ENCODE results near the gene SSUH2.

The SSUH2 gene

DNA sequence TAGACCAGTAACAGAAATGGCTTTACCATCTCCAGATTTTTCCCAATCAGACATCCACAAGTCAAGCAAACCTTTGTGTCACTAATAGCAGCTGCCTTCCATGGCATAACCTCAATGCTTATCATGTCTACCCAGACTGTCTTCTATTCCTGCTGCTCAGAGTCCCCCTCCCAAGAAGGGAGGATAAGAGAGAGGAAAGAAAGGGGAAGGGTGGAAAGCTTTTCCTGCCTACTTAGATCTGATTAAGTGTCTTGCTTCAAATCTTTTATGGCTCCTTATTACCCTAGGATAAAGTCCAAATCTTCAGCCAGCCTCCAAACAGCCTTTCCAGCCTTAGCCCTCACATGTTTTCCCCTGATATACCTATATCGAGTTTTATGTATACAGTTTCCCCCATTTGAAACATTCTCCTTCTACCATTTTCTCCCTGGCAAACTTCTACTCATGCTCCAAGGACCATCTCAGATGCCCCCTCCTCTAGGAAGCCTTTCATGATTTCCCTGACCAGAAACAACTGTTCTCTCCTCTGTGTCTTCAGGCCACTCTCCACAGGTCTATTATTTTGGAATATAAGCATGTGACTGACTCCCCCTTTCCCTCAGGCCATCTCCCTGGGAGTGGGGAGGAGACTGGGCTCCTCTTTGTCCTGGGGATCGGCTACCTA is 7.9 kb upstream of the SSUH2 start:
- no peaks in the 10 kb centered on the region for H3K4me1 Mint-ChIP-seq
- H3K4me3 Mint-ChIP-seq = no peak overlapping the region
- H3K9me3 Mint-ChIP-seq = peaks cover 5% of the 10 kb centered on the region
- no peak overlapping the region for H3K27ac Mint-ChIP-seq
- DNase-seq (ENCODE audit: low spot score in 2 of 2) (no peak), ATAC-seq (ENCODE audit: low read depth) (no peak)
- H3K27me3 Mint-ChIP-seq = peaks cover 31% of the 10 kb centered on the region
- peaks cover 3% of the 10 kb centered on the region for H3K36me3 Mint-ChIP-seq

DNA sequence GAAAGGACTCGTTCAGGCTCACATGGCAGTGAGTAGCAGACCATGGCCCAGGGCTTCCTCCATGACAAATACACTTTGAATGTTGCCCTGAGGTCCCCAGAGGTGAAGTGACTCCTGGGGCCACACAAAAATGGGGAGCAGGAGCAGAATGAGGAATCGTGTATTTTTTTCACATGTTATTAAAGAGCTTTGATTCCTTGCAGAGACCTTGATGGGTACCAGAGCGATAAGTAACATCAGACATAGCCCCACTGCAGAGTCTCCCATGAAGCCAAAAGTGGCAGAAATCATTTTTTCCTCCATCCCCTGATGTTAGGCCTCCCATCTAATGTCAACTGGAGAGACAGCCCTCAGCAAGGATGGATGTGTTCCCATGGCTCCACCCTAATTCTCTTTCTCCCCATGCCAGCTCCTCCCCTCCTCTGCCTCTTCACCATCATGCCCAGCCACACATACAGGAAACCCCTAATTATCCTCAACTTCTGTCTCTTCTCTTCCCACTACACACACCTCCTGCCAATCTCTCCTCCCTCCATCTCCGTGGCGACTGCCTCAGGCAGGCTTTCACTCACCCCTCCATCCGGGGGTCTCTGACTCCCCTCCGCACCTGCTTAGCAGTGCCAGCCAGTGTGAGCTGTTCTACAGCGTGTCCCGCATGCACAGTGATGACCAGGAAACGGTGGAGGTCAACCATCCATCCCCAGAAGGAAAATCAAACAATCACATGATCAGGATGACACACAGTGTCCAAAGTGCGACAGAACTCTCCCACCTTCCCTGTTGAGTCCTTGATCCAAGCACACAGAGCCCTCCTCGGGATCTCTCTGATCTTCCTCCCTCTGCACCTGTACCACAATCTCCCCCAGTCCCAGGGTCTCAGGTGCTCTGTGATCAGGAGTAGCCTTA is 7.1 kb upstream of the SSUH2 start:
- Mint-ChIP-seq H3K4me3 (no peak overlapping the region), H3K36me3 (peaks cover 3% of the 10 kb centered on the region), H3K4me1 (no peaks in the 10 kb centered on the region), H3K9me3 (peaks cover 5% of the 10 kb centered on the region), H3K27ac (no peak overlapping the region), H3K27me3 (peaks cover 26% of the 10 kb centered on the region)
- ATAC-seq (ENCODE audit: low read depth) (no peak), DNase-seq (ENCODE audit: low spot score in 2 of 2) (no peak)

DNA sequence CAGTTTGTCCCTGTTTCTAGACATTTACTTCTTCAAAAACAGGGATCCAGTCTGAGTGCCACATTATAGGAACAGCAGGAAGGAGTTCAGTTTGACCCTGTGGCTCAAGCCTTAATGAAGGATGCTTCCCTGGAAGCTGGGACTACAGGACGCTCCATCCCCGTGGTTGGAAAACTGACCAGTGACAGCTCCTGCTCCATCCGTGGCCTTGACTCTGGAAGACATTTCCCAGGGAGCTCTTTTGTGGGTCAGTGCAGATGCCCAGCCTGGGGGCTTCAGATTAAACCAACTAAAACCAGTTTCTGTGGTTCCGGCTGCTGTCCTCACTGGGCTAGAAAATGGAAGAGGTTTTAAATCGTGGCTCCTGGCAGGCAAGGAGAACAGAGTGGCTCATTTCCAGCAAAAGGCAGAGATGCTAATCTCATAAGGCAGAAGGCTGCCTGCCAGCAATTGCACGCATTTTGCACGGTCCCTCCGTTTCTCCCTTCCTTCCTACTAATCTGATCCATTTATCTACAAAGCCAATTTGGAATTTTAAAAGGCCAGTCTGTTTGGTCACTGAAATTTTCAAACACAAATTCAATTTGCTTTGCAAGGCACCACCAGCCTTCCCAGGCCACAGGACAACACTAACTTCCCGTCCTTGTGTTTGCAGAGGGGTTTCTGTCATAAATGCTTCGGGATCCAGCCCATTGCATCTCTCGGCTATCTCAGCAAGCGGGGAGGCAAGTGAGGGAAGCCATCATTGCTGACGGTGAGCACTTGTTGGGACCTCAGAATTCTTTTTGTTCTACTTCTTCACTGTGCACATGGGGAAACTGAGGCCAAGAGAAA is 6.2 kb upstream of the SSUH2 start:
- peaks cover 26% of the 10 kb centered on the region for H3K27me3 Mint-ChIP-seq
- no peak overlapping the region for H3K27ac Mint-ChIP-seq
- peaks cover 3% of the 10 kb centered on the region for H3K36me3 Mint-ChIP-seq
- H3K4me1 Mint-ChIP-seq = no peaks in the 10 kb centered on the region
- peaks cover 5% of the 10 kb centered on the region for H3K9me3 Mint-ChIP-seq
- H3K4me3 Mint-ChIP-seq = no peak overlapping the region
- ATAC-seq (ENCODE audit: low read depth) = no peak
- no peak for DNase-seq (ENCODE audit: low spot score in 2 of 2)

DNA sequence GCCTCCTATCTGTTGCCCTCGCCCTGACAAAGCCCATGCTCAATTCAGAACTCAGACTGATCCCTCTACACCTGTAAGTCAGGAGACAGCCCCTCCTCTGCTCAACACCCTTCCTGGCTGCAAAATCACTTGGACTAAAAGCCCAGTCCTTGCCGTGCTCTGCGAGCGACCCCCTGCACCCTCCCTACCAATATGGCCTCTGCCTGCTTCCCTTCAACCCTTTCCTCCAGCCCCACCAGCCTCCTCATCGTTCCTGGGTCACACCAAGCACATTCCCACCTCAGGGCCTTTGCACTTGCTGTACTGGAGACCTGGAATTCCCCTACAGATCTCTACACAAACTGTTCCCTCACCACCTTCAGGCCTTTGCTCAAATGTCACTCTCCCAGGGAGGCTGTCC is 5.2 kb upstream of the SSUH2 start:
- peaks cover 3% of the 10 kb centered on the region for H3K9me3 Mint-ChIP-seq
- ATAC-seq (ENCODE audit: low read depth) (no peak), DNase-seq (ENCODE audit: low spot score in 2 of 2) (no peak)
- H3K27me3 Mint-ChIP-seq = peaks cover 22% of the 10 kb centered on the region
- H3K27ac Mint-ChIP-seq = no peak overlapping the region
- peaks cover 3% of the 10 kb centered on the region for H3K36me3 Mint-ChIP-seq
- H3K4me3 Mint-ChIP-seq = no peak overlapping the region
- H3K4me1 Mint-ChIP-seq = no peaks in the 10 kb centered on the region

DNA sequence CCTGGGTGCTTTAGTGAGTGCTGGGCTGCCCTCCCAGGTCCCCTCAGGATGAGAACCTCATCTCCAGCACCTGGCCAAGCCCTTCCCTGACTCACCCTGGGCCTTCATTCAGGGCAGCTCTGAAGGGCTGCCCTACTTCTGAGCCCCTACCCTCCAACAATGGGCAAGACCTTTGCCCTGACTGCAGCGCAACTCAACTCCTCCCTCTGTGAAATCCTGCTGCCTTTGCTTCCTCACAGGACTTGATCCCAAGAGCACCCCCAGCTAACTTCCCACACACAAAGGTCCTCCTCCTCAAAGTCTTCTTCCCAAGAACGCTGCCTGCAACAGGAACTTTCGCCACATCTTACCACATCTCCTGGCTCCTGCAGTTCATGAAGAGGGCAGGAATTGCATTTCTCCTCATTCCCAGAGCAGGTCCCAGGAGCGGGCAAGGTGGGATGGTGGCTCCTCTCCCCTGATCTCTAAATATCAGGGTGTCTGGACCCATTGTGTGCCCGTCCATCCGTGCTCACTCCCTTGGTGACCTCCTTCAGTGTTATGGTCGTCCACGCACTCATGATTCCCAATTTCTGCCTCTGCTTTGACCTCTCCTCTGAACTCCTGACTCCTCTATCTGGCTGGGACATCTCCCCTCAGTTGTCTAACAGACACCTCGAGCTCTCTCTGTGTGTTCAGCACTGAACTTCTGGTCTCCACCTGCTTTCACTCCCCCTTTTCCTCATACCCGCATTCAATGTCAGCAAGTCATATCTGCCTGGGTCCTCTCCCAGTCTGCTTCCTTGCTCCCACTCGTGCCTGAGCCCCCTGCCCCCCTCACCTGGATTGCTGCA is 4.5 kb upstream of the SSUH2 start:
- ATAC-seq (ENCODE audit: low read depth) (no peak), DNase-seq (ENCODE audit: low spot score in 2 of 2) (no peak)
- Mint-ChIP-seq H3K4me1 (no peaks in the 10 kb centered on the region), H3K36me3 (peaks cover under 1% of the 10 kb centered on the region), H3K27ac (no peak overlapping the region), H3K9me3 (peaks cover 2% of the 10 kb centered on the region), H3K4me3 (no peak overlapping the region), H3K27me3 (peaks cover 22% of the 10 kb centered on the region)

DNA sequence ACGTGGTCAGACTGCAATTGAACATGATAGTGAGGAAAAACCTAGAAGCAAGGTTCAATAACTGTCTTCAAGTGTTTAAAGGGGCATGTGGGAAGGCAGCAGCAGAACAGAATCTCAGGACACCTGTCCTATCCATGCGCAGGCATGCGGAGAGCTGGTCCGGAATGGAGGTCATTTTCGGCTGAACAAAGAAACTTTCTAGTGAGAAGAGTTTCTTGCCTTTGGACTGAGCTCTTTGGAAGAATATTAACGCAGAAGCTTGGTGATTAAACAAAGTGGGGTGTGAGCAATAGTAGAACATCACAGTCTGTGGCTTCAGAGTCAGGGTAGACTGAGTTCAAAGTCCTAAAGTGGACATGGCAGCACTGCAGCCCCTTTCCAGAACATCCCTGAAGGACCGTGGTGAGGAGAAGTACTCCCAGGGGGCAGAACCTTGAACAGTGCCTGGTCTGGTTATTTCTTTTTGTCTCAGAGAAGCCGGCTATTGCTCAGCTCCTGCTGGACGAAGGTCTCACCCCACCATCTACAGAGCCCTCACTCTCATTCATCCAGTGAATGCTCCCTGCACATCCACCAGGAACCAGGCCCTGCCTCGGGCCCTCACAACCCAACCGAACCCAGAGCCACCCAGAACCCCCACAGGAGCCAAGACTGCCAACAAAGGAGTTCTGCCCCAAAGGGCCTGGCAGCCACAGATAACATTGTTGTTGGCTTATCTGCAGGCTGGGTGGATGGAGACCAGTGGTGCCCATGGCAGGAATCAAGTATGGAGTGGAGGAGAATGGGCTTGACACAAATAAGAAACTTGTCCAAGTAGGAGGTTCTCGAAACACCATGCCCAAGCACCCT is 2.8 kb upstream of the SSUH2 start:
- H3K36me3 Mint-ChIP-seq = no peaks in the 10 kb centered on the region
- no peak overlapping the region for H3K4me3 Mint-ChIP-seq
- H3K27ac Mint-ChIP-seq = no peak overlapping the region
- no peak for ATAC-seq (ENCODE audit: low read depth)
- H3K4me1 Mint-ChIP-seq = no peaks in the 10 kb centered on the region
- no peak for DNase-seq (ENCODE audit: low spot score in 2 of 2)
- peaks cover 22% of the 10 kb centered on the region for H3K27me3 Mint-ChIP-seq
- H3K9me3 Mint-ChIP-seq = peaks cover 2% of the 10 kb centered on the region

DNA sequence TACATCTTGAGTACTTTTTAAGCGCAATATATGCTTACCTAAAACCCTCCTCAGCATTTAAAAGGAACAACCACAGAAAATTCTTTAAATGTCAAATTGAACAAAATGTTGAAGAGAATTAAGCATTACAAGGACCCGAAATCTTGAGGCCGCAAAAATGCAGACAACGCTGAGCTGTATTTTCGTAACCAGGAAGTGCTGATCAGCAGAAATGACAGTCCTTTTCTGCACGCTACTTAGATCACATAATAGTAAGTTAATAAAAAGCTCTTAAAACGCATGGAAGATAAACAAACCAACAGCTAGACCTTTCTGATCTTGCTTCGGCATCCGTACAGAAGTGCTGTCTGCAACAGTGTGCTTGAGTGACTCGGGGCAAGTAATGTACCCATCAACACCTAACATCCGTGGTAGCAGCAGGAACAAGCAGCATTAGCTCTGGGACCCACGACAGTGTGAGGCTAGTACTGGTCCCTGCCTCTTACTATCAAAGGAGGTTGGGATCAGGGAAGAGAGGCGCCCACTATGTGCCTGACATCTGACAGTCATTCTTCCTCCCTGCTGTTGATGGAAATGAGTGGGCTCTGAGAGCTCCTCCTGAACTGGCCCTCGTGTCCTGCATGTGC is 1.8 kb upstream of the SSUH2 start:
- H3K27me3 Mint-ChIP-seq = peaks cover 15% of the 10 kb centered on the region
- DNase-seq (ENCODE audit: low spot score in 2 of 2) (no peak), ATAC-seq (ENCODE audit: low read depth) (no peak)
- no peak overlapping the region for H3K4me3 Mint-ChIP-seq
- H3K9me3 Mint-ChIP-seq = peaks cover 2% of the 10 kb centered on the region
- no peaks in the 10 kb centered on the region for H3K36me3 Mint-ChIP-seq
- no peak overlapping the region for H3K27ac Mint-ChIP-seq
- H3K4me1 Mint-ChIP-seq = no peaks in the 10 kb centered on the region

DNA sequence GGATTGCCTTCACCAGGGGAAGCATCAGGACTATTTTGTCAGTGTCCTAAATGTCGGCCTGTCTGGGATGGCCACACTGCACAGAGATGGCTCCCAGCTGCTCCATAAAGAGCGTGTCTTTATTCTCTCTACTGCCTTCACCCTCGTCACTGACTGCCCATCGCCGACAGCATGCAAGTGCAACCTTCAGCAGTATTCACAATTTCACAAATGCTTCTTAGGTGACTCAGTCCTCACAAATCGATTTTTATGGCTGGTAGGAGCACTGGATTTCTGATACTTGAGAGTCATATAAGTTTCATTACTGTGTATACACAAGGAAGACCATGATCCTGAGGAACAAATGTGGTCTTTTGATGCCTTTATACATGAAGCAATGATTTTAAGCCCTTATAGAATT is 1.1 kb upstream of the SSUH2 start:
- no peak overlapping the region for H3K4me3 Mint-ChIP-seq
- DNase-seq (ENCODE audit: low spot score in 2 of 2) = no peak
- ATAC-seq (ENCODE audit: low read depth) = no peak
- no peaks in the 10 kb centered on the region for H3K36me3 Mint-ChIP-seq
- H3K9me3 Mint-ChIP-seq = peaks cover 2% of the 10 kb centered on the region
- H3K4me1 Mint-ChIP-seq = no peaks in the 10 kb centered on the region
- peaks cover 15% of the 10 kb centered on the region for H3K27me3 Mint-ChIP-seq
- H3K27ac Mint-ChIP-seq = no peak overlapping the region

DNA sequence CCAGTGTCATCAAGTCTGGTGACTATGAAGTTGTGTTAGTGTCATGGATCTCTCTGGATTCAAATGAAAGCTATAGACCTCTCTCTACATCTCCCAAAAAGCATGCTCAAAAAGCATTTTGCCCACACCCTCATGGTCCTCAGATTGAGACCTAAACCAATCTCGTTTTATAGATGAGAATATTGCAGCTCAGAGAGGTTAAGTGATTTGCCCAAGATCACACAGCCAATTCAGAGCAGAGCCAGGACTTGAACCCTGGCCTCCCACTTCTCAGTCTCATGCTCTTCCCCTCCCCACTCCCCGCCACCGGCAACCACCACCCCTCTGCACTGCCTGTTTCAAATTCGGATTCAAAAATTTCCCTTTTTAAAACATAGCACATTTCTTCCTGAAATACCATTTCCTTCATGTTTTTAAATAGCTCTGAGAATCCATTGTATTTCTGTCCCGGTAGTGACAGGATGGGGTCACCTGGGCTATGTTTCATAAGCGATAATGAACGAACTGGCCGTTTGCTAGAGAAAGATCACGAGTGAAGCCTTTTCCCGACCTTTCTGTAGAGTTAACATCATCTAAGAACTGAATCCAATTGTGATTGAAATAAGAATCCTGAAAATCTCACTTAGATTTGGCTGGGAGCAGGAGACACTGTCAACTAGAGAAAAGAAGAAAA is 769 bp downstream of the SSUH2 start:
- H3K36me3 Mint-ChIP-seq = no peaks in the 10 kb centered on the region
- H3K4me3 Mint-ChIP-seq = no peak overlapping the region
- H3K27me3 Mint-ChIP-seq = peaks cover 10% of the 10 kb centered on the region
- H3K9me3 Mint-ChIP-seq = peaks cover 2% of the 10 kb centered on the region
- no peak overlapping the region for H3K27ac Mint-ChIP-seq
- H3K4me1 Mint-ChIP-seq = no peaks in the 10 kb centered on the region
- ATAC-seq (ENCODE audit: low read depth) (no peak), DNase-seq (ENCODE audit: low spot score in 2 of 2) (no peak)

DNA sequence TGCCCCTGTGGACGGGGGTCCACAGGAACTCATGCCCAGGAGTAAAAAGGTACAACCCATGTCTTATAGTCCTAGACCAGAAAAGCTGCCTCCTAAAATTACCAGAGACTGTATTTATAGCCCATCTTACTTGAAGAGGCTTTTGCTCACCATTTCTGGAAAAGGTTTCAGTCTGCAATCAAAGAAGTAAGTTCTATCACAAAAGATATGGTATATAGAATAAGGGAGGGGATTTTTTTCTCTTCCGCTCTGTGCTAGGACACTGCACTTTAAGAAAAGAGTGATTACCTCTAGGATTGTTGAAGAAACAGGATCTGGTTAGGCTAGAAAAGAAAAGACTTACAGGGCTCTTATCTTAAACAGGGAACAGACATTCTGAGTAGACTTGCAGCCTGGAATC is 2.6 kb downstream of the SSUH2 start:
- Mint-ChIP-seq H3K36me3 (no peaks in the 10 kb centered on the region), H3K9me3 (peaks cover 2% of the 10 kb centered on the region), H3K4me3 (no peak overlapping the region), H3K27ac (no peak overlapping the region), H3K4me1 (no peaks in the 10 kb centered on the region), H3K27me3 (peaks cover 11% of the 10 kb centered on the region)
- ATAC-seq (ENCODE audit: low read depth) (no peak), DNase-seq (ENCODE audit: low spot score in 2 of 2) (no peak)

DNA sequence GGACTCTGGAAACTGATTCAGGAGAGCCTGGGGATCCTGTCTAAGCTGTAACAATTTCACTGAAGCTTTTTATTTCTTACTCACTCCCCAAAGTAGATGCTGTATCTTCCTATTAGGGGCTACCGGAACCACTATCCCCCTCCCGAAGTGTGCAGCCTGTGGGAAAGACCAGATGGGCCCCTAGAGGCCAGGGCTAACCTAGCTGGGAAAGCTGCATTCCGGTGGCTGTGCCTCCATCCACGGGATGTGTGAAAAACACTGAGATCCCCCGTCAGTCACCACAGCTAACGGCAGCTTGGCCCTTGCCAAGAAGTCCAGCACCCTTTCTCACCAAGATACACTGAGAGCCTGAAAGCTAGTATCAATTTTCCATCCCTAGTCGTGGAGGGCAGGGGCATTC is 3.1 kb downstream of the SSUH2 start:
- H3K4me1 Mint-ChIP-seq = no peaks in the 10 kb centered on the region
- H3K4me3 Mint-ChIP-seq = no peak overlapping the region
- peaks cover 5% of the 10 kb centered on the region for H3K9me3 Mint-ChIP-seq
- peaks cover 14% of the 10 kb centered on the region for H3K27me3 Mint-ChIP-seq
- ATAC-seq (ENCODE audit: low read depth) = no peak
- no peak overlapping the region for H3K27ac Mint-ChIP-seq
- no peak for DNase-seq (ENCODE audit: low spot score in 2 of 2)
- H3K36me3 Mint-ChIP-seq = no peaks in the 10 kb centered on the region

DNA sequence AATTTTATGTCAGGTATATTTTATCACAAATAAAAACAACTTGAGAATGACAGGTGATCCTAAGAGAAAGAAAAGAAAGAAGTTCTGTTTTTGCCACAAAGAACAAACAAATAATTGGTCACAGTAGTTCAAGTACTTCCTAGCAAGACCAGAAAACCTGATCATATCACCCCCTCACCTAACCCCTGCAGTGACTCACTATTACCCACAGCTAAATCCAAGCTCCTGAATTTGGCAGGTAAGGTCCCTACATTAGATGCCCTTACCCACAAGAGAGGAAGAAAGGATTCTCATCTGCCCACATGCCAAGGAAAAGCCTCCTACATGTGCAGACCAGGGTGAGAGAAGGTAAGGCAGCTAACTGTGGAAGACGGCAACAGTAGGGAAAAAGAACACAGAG is 4.4 kb downstream of the SSUH2 start:
- no peak overlapping the region for H3K27ac Mint-ChIP-seq
- H3K9me3 Mint-ChIP-seq = peaks cover 5% of the 10 kb centered on the region
- no peak overlapping the region for H3K4me3 Mint-ChIP-seq
- no peaks in the 10 kb centered on the region for H3K4me1 Mint-ChIP-seq
- peaks cover 14% of the 10 kb centered on the region for H3K27me3 Mint-ChIP-seq
- ATAC-seq (ENCODE audit: low read depth) (no peak), DNase-seq (ENCODE audit: low spot score in 2 of 2) (no peak)
- H3K36me3 Mint-ChIP-seq = no peaks in the 10 kb centered on the region
